CD8-positive, alpha-beta memory T cell (primary cell): ENCODE measurements around the gene SMPD3. TPM values are rescaled to one million over a fixed set of nuclear protein-coding genes. Genes with fewer than 3 reads are reported as not detected.

Experiments
- CTCF ChIA-PET: fragments of 350-600 bp; sonication (Branson Sonifier 250); formaldehyde crosslinking; loops from one replicate; lab custom pipeline; 2021; ENCODE audit warnings: antibody characterized with exemption; lab: Charles Lee
- POLR2A ChIA-PET: fragments of 350-600 bp; sonication (Branson Sonifier 250); formaldehyde crosslinking; loops from one replicate; lab custom pipeline; 2021; ENCODE audit warnings: antibody characterized with exemption; lab: Charles Lee
- DNase-seq, 5 donors: peaks; one replicate each; pipeline versions ENCODE4 v3.0.0 to v3.0.0-alpha.2; 2020 to 2022; ENCODE audit warnings: mixed read lengths in 1 of 5
- H3K27ac ChIP-seq: one replicate; pipeline ENCODE4 v1.7.0; 2013; ENCODE audit warnings: low read depth, mild to moderate bottlenecking, low read length, moderate library complexity
- H3K27me3 ChIP-seq: 2 replicates; pipeline ENCODE4 v1.7.0; 2013; ENCODE audit warnings: low read length, mild to moderate bottlenecking; ENCODE audit not compliant: insufficient read depth, poor library complexity, severe bottlenecking
- H3K36me3 ChIP-seq: 2 replicates; pipeline ENCODE4 v1.7.0; 2013; ENCODE audit warnings: mild to moderate bottlenecking, low read length, moderate library complexity; ENCODE audit not compliant: insufficient read depth
- H3K4me1 ChIP-seq: 2 replicates; pipeline ENCODE4 v1.7.0; 2013; ENCODE audit warnings: mild to moderate bottlenecking, low read length, moderate library complexity; ENCODE audit not compliant: insufficient read depth
- H3K4me3 ChIP-seq: 2 replicates; pipeline ENCODE4 v1.7.0; 2013; ENCODE audit warnings: mild to moderate bottlenecking, low read length
- H3K9me3 ChIP-seq: 2 replicates; pipeline ENCODE4 v1.7.0; 2013; ENCODE audit warnings: mild to moderate bottlenecking, low read length
- H3K27ac Mint-ChIP-seq, 8 donors: one replicate each; pipeline ENCODE4 v1.8.0; 2020 to 2021; ENCODE audit warnings: mixed read lengths in 8 of 8, mild to moderate bottlenecking in 6 of 8, inconsistent platforms in 3 of 8, moderate library complexity in 3 of 8
- H3K27me3 Mint-ChIP-seq, 2 donors: one replicate each; pipeline ENCODE4 v1.8.0; 2020 to 2021; ENCODE audit warnings: mixed read lengths in 2 of 2, mild to moderate bottlenecking in 1 of 2, moderate library complexity in 1 of 2
- H3K36me3 Mint-ChIP-seq, 3 donors: one replicate each; pipeline ENCODE4 v1.8.0; 2020 to 2021; ENCODE audit warnings: mixed read lengths in 3 of 3, inconsistent platforms in 1 of 3, mild to moderate bottlenecking in 1 of 3
- H3K4me1 Mint-ChIP-seq, 3 donors: one replicate each; pipeline ENCODE4 v1.8.0; 2020 to 2021; ENCODE audit warnings: mixed read lengths in 3 of 3, inconsistent platforms in 1 of 3, mild to moderate bottlenecking in 1 of 3
- H3K4me3 Mint-ChIP-seq, 7 donors: one replicate each; pipeline ENCODE4 v1.8.0; 2020 to 2021; ENCODE audit warnings: mixed read lengths in 7 of 7, mild to moderate bottlenecking in 6 of 7, moderate library complexity in 4 of 7, inconsistent platforms in 2 of 7
- H3K9me3 Mint-ChIP-seq, 5 donors: one replicate each; pipeline ENCODE4 v1.8.0; 2020 to 2022; ENCODE audit warnings: mixed read lengths in 5 of 5, mild to moderate bottlenecking in 3 of 5, moderate library complexity in 2 of 5, inconsistent platforms in 1 of 5
- polyA plus RNA-seq: library from polyadenylated mRNA; unstranded; fragments of 300-500 nt; fragmentation: Illumina TruSeq; gene quantifications from one replicate; pipeline ENCODE4 v1.2.3, GENCODE V29; 2021
- total RNA-seq, 2 experiments: library from RNA; stranded (reverse); gene quantifications; one replicate each; pipeline ENCODE4 v1.2.3, GENCODE V29; 2021

The SMPD3 gene
- total and polyA plus RNA-seq, 3 experiments from 2014 or later = 0.15 to 1.6 (median 0.22) TPM

DNA sequence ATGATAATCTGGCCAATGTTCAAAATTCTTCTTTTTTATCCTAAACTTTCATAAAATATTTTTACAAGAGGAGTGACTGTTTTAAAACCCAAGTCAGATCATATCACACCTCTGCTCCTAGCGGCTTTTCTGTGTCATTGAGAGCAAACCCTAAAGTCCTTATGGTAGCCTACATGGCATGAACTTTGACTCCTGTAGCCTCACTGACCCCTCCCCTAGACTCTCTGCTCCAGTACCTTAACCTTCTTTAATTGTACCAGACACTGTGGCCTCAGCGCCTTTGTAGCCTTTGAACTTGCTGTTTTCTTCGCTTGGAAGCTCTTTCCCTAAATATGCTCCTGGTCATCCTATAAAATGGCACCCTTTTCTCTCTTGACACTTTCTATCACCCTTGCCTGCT lies 7.3 kb upstream of the SMPD3 start:
- H3K4me1 ChIP-seq = peaks cover 11% of the 10 kb centered on the region
- H3K4me3 Mint-ChIP-seq = no peak overlapping the region
- ChIA-PET POLR2A (no interaction called here), CTCF (interaction anchor here (1.1 to 2.8 kb wide), 3 partner anchors 55 to 100 kb away, joined by 3 to 7 read pairs (median 4); no protein-coding TSS in a partner anchor)
- no peaks in the 10 kb centered on the region for H3K9me3 ChIP-seq
- peaks cover 0 to 2% (median 0%) of the 10 kb centered on the region in 3 donors for H3K4me1 Mint-ChIP-seq
- peaks cover 12 to 14% of the 10 kb centered on the region in 2 donors for H3K27me3 Mint-ChIP-seq
- no peaks in the 10 kb centered on the region for H3K36me3 ChIP-seq
- no peaks in the 10 kb centered on the region for H3K27me3 ChIP-seq
- H3K27ac ChIP-seq = no peak overlapping the region
- DNase-seq = no peak
- no peaks in the 10 kb centered on the region for H3K9me3 Mint-ChIP-seq
- no peaks in the 10 kb centered on the region for H3K36me3 Mint-ChIP-seq
- H3K4me3 ChIP-seq = no peak overlapping the region
- no peak overlapping the region for H3K27ac Mint-ChIP-seq

GRCh38 chr16:68454920-68455435 lies 6.7 kb upstream of the SMPD3 start:
- POLR2A ChIA-PET = no interaction called here
- Histone ChIP-seq H3K4me3 (no peak overlapping the region), H3K36me3 (no peaks in the 10 kb centered on the region), H3K27ac (no peak overlapping the region), H3K4me1 (peaks cover 11% of the 10 kb centered on the region), H3K27me3 (no peaks in the 10 kb centered on the region), H3K9me3 (no peaks in the 10 kb centered on the region)
- CTCF ChIA-PET = interaction anchor here (1.1 to 2.8 kb wide), 2 partner anchors 56 to 58 kb away, joined by 3 to 7 read pairs; no protein-coding TSS in a partner anchor
- Mint-ChIP-seq H3K9me3 (no peaks in the 10 kb centered on the region), H3K4me1 (peaks cover 0 to 6% (median 0%) of the 10 kb centered on the region in 3 donors), H3K27me3 (peaks cover 7 to 8% of the 10 kb centered on the region in 2 donors), H3K4me3 (no peak overlapping the region), H3K36me3 (no peaks in the 10 kb centered on the region), H3K27ac (no peak overlapping the region)
- no peak for DNase-seq

DNA sequence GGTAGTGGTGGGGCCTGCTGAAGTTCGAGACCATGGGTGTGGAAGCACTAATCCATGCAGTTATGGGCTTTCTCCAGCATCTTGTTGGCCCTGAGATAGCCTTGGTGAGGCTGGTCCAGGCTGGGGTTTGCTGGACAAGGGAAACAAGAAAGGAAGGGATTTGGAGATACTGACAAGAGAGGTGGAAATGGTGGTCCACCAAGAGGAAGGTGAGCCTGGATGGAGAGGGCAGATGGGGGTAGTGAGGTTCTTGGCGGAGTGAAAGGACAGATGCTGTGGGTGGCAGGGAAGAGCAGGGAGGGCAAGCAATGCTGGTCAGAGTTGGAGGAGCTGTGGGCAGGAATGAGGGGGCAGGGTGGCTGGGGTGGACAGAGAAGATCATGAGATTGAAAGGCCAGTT lies 5.5 kb upstream of the SMPD3 start:
- Histone ChIP-seq H3K36me3 (no peaks in the 10 kb centered on the region), H3K27me3 (no peaks in the 10 kb centered on the region), H3K9me3 (no peaks in the 10 kb centered on the region), H3K4me3 (no peak overlapping the region), H3K4me1 (peaks cover 16% of the 10 kb centered on the region), H3K27ac (no peak overlapping the region)
- no peak overlapping the region for H3K27ac Mint-ChIP-seq
- H3K27me3 Mint-ChIP-seq = peaks cover 0 to 3% of the 10 kb centered on the region in 2 donors
- POLR2A ChIA-PET = no interaction called here
- no peaks in the 10 kb centered on the region for H3K9me3 Mint-ChIP-seq
- CTCF ChIA-PET = no interaction called here
- peaks cover 4 to 13% (median 5%) of the 10 kb centered on the region in 3 donors for H3K4me1 Mint-ChIP-seq
- H3K4me3 Mint-ChIP-seq = no peak overlapping the region
- no peak for DNase-seq
- no peaks in the 10 kb centered on the region for H3K36me3 Mint-ChIP-seq

GRCh38 chr16:68452176-68452575 lies 3.9 kb upstream of the SMPD3 start:
- no peak overlapping the region for H3K4me3 Mint-ChIP-seq
- peaks cover 14 to 19% (median 19%) of the 10 kb centered on the region in 3 donors for H3K4me1 Mint-ChIP-seq
- POLR2A ChIA-PET = interaction anchor here (1.5 kb wide), 1 partner anchor 33 kb away, joined by 3 read pairs; no protein-coding TSS in a partner anchor
- H3K27ac Mint-ChIP-seq = no peak overlapping the region
- CTCF ChIA-PET = interaction anchor here (1.3 kb wide), 1 partner anchor 58 kb away, joined by 3 read pairs; no protein-coding TSS in a partner anchor
- no peak overlapping the region for H3K4me3 ChIP-seq
- H3K27me3 Mint-ChIP-seq = peaks cover 0 to 3% of the 10 kb centered on the region in 2 donors
- no peaks in the 10 kb centered on the region for H3K36me3 ChIP-seq
- no peaks in the 10 kb centered on the region for H3K9me3 ChIP-seq
- no peaks in the 10 kb centered on the region for H3K27me3 ChIP-seq
- H3K36me3 Mint-ChIP-seq = no peaks in the 10 kb centered on the region
- peaks cover 30% of the 10 kb centered on the region for H3K4me1 ChIP-seq
- no peak overlapping the region for H3K27ac ChIP-seq
- DNase-seq = no peak
- no peaks in the 10 kb centered on the region for H3K9me3 Mint-ChIP-seq

- DNase-seq = no peak
- Mint-ChIP-seq H3K27ac (no peak overlapping the region), H3K9me3 (no peaks in the 10 kb centered on the region), H3K4me3 (no peak overlapping the region), H3K36me3 (no peaks in the 10 kb centered on the region), H3K4me1 (peaks cover 14 to 19% (median 19%) of the 10 kb centered on the region in 3 donors), H3K27me3 (peaks cover 0 to 3% of the 10 kb centered on the region in 2 donors)
- peaks cover 32% of the 10 kb centered on the region for H3K4me1 ChIP-seq
- no peak overlapping the region for H3K27ac ChIP-seq
- ChIA-PET CTCF (interaction anchor here (1.3 kb wide), 1 partner anchor 59 kb away, joined by 3 read pairs; no protein-coding TSS in a partner anchor), POLR2A (interaction anchor here (1.5 kb wide), 1 partner anchor 33 kb away, joined by 3 read pairs; no protein-coding TSS in a partner anchor)
- no peaks in the 10 kb centered on the region for H3K27me3 ChIP-seq
- no peaks in the 10 kb centered on the region for H3K9me3 ChIP-seq
- no peaks in the 10 kb centered on the region for H3K36me3 ChIP-seq
- H3K4me3 ChIP-seq = no peak overlapping the region
These were observed 3.4 kb upstream of the SMPD3 start for GRCh38 chr16:68451676-68452075.

- peaks cover 16 to 23% (median 19%) of the 10 kb centered on the region in 3 donors for H3K4me1 Mint-ChIP-seq
- Histone ChIP-seq H3K4me1 (peaks cover 38% of the 10 kb centered on the region), H3K4me3 (no peak overlapping the region), H3K36me3 (no peaks in the 10 kb centered on the region), H3K9me3 (no peaks in the 10 kb centered on the region), H3K27ac (no peak overlapping the region), H3K27me3 (peaks cover 9% of the 10 kb centered on the region)
- no peak for DNase-seq
- peaks cover 7 to 8% of the 10 kb centered on the region in 2 donors for H3K27me3 Mint-ChIP-seq
- CTCF ChIA-PET = no interaction called here
- POLR2A ChIA-PET = no interaction called here
- H3K9me3 Mint-ChIP-seq = no peaks in the 10 kb centered on the region
- H3K36me3 Mint-ChIP-seq = no peaks in the 10 kb centered on the region
- no peak overlapping the region for H3K4me3 Mint-ChIP-seq
- H3K27ac Mint-ChIP-seq = peak overlapping the region in 2 of 8 donors; percentile 33 to 43
These were observed 2.5 kb upstream of the SMPD3 start for GRCh38 chr16:68450741-68451255.

GRCh38 chr16:68447653-68448359 lies 502 bp downstream of the SMPD3 start:
- ChIA-PET POLR2A (interaction anchor here (0.6 to 1.5 kb wide), 3 partner anchors 28 to 839 kb away, joined by 3 to 7 read pairs (median 3); no protein-coding TSS in a partner anchor), CTCF (interaction anchor here (0.9 kb wide), 1 partner anchor 51 kb away, joined by 3 read pairs; no protein-coding TSS in a partner anchor)
- peaks cover 16 to 28% (median 19%) of the 10 kb centered on the region in 3 donors for H3K4me1 Mint-ChIP-seq

More at GRCh38 chr16:68447653-68448359, 502 bp downstream of the SMPD3 start:
- Histone ChIP-seq H3K9me3 (no peaks in the 10 kb centered on the region), H3K4me3 (peak overlapping the region; percentile 57), H3K27ac (no peak overlapping the region), H3K4me1 (peaks cover 29% of the 10 kb centered on the region), H3K27me3 (peaks cover 29% of the 10 kb centered on the region), H3K36me3 (no peaks in the 10 kb centered on the region)
- DNase-seq = no peak
- H3K27me3 Mint-ChIP-seq = peaks cover 22 to 37% of the 10 kb centered on the region in 2 donors
- H3K4me3 Mint-ChIP-seq = peak overlapping the region in 6 of 7 donors; percentile 15 to 73 (median 54)
- H3K27ac Mint-ChIP-seq = no peak overlapping the region
- H3K36me3 Mint-ChIP-seq = no peaks in the 10 kb centered on the region
- H3K9me3 Mint-ChIP-seq = no peaks in the 10 kb centered on the region
